HepG2 (cell line): ENCODE data around the gene ARAP1. TPM values are rescaled to one million over a fixed set of nuclear protein-coding genes. Genes with fewer than 3 reads are reported as not detected.

Source experiments
- ATAC-seq: fragments of 200-7000 bp; cut with Tn5 transposase; 3 replicates; pipeline ENCODE4 v1.9.1; 2020; ENCODE audit warnings: mild to moderate bottlenecking, moderate library complexity
- BruUV-seq: library from RNA; stranded (reverse); fragments of 400-500 nt; replicated peaks from 2 replicates; lab custom pipeline; 2021; lab: Mats Ljungman, UMichigan
- CTCF ChIA-PET: fragments of 300-600 bp; formaldehyde crosslinking; extraction: SDS; loops from one replicate; lab custom pipeline; 2021; ENCODE audit warnings: low total read pairs, inconsistent platforms, low intra/inter-chr PET ratio; lab: Yijun Ruan, JAX
- POLR2A ChIA-PET: fragments of 350-600 bp; sonication (Branson Sonifier 250); formaldehyde crosslinking; loops from one replicate; lab custom pipeline; 2020; ENCODE audit warnings: antibody characterized with exemption, inconsistent platforms; lab: Yijun Ruan, JAX
- DNase-seq: peaks from one replicate; pipeline ENCODE4 v3.0.0-alpha.2; 2015; ENCODE audit warnings: low spot score
- FAIRE-seq: peaks from 3 replicates; lab custom pipeline; 2011; peaks lifted over from hg19 to GRCh38; lab: Jason Lieb, UNC
- H2AFZ ChIP-seq: one replicate; pipeline ENCODE4 v1.6.1; 2011; ENCODE audit warnings: low read length, inconsistent platforms
- H3K27ac ChIP-seq: fragments of 300-600 bp; 3 replicates; pipeline ENCODE4 v1.8.0; 2011; ENCODE audit warnings: mixed run types, mild to moderate bottlenecking, mixed read lengths, low read length, inconsistent platforms; ENCODE audit not compliant: insufficient read depth; ENCODE audit errors: extremely low read length
- H3K27me3 ChIP-seq, 2 experiments: fragments of 200-600 bp in 1 of 2; 2 replicates in 1 of 2; 3 replicates in 1 of 2; pipeline versions ENCODE4 v1.6.0 to v1.8.0; 2011; ENCODE audit warnings: low read length in 2 of 2, mild to moderate bottlenecking in 2 of 2, moderate library complexity in 2 of 2, inconsistent platforms in 1 of 2; ENCODE audit not compliant: insufficient read depth in 2 of 2, control insufficient read depth in 1 of 2
- H3K36me3 ChIP-seq, 2 experiments: fragments of 200-600 bp in 1 of 2; replicated peaks in 1 of 2; 2 replicates in 1 of 2; 3 replicates in 1 of 2; pipeline versions ENCODE4 v1.5.1 to v1.8.0; 2011; ENCODE audit warnings: low read length in 2 of 2, inconsistent platforms in 1 of 2; ENCODE audit not compliant: insufficient read depth in 2 of 2, control insufficient read depth in 1 of 2
- H3K4me1 ChIP-seq: 2 replicates; pipeline ENCODE4 v1.5.1; 2012; ENCODE audit warnings: low read length, inconsistent platforms; ENCODE audit not compliant: insufficient read depth
- H3K4me2 ChIP-seq: 2 replicates; pipeline ENCODE4 v1.6.0; 2011; ENCODE audit warnings: low read depth, low read length, inconsistent platforms
- H3K4me3 ChIP-seq, 3 experiments: fragments of 200-600 bp in 1 of 3; sonication (generic), shearing (Covaris generic) in 1 of 3; replicated peaks in 1 of 3; 2 replicates each; pipeline ENCODE4 v1.5.1; 2011 to 2016; ENCODE audit warnings: low read length in 3 of 3, inconsistent platforms in 2 of 3, low read depth in 2 of 3, mild to moderate bottlenecking in 2 of 3, control low read depth in 1 of 3, mixed read lengths in 1 of 3; ENCODE audit not compliant: insufficient read depth in 1 of 3
- H3K79me2 ChIP-seq: one replicate; pipeline ENCODE4 v1.6.1; 2011; ENCODE audit warnings: low read length, inconsistent platforms; ENCODE audit not compliant: insufficient read depth
- H3K9ac ChIP-seq: 2 replicates; pipeline ENCODE4 v1.6.0; 2011; ENCODE audit warnings: mild to moderate bottlenecking, low read depth, low read length, inconsistent platforms; ENCODE audit not compliant: insufficient read depth
- H3K9me3 ChIP-seq: 2 replicates; pipeline ENCODE4 v1.5.1; 2012; ENCODE audit warnings: mild to moderate bottlenecking, low read length
- H4K20me1 ChIP-seq: 2 replicates; pipeline ENCODE4 v1.6.0; 2011; ENCODE audit warnings: inconsistent platforms, mild to moderate bottlenecking, low read length, moderate library complexity; ENCODE audit not compliant: insufficient read depth
- KLF6 ChIP-seq: IDR thresholded peaks from 2 replicates; pipeline ENCODE4 v1.8.0; 2016; ENCODE audit warnings: missing biosample characterization, missing genetic modification reagents
- NFYB ChIP-seq: sonication (generic); formaldehyde crosslinking; IDR thresholded peaks from 2 replicates; pipeline ENCODE4 v1.4.0; 2020; ENCODE audit warnings: missing genetic modification reagents
- NFYC ChIP-seq: IDR thresholded peaks from 2 replicates; pipeline ENCODE4 v1.6.1; 2016; ENCODE audit warnings: missing genetic modification reagents, missing compliant biosample characterization
- RFXANK ChIP-seq: IDR thresholded peaks from 2 replicates; pipeline ENCODE4 v1.6.1; 2016
- RFXAP ChIP-seq: sonication (generic); formaldehyde crosslinking; IDR thresholded peaks from 2 replicates; pipeline ENCODE4 v1.4.0; 2020; ENCODE audit warnings: missing genetic modification reagents, borderline replicate concordance
- TEAD2 ChIP-seq: sonication (generic); formaldehyde crosslinking; IDR thresholded peaks from 2 replicates; pipeline ENCODE4 v1.9.0; 2021; ENCODE audit warnings: missing genetic modification reagents
- ZNF280D ChIP-seq: sonication (generic); formaldehyde crosslinking; IDR thresholded peaks from 2 replicates; pipeline ENCODE4 v1.5.1; 2020; ENCODE audit warnings: mild to moderate bottlenecking, missing genetic modification reagents
- ZNF646 ChIP-seq: sonication (generic); formaldehyde crosslinking; IDR thresholded peaks from 2 replicates; pipeline ENCODE4 v1.9.0; 2021; ENCODE audit warnings: mild to moderate bottlenecking, missing genetic modification reagents
- WGBS: methylation state at CpG from one replicate; pipeline ENCODE4 v1.1.6; 2017; ENCODE audit warnings: low lambda C conversion rate; 5-methylcytosine and 5-hydroxymethylcytosine counted together
- in situ Hi-C: cut with HindIII; loops from 2 replicates; pipeline ENCODE4 v1.10.0; 2017; ENCODE audit warnings: low pct_unique_long_range_greater_than_20kb; ENCODE audit not compliant: extremely low pct_ligation_motif_present
- intact Hi-C: fragments of 100-400 bp; cut with micrococcal nuclease; formaldehyde crosslinking; loops from one replicate; pipeline ENCODE4 v1.10.0; 2022; ENCODE audit not compliant: unreplicated experiment
- polyA plus RNA-seq, 8 experiments: library from polyadenylated mRNA; depleted of rRNA in 3 of 8; stranded (reverse) in 7 of 8; unstranded in 1 of 8; fragments of >200 nt; fragmentation: Illumina TruSeq in 4 of 8; extraction: Trizol in 4 of 8; gene quantifications; 2 replicates each; pipeline versions ENCODE4 v1.2.1 to v1.2.3, GENCODE V29; 2011 to 2016; ENCODE audit warnings: low read depth in 4 of 8, missing spikeins in 1 of 8, mixed read lengths in 1 of 8; ENCODE audit not compliant: insufficient read depth in 1 of 8
- total RNA-seq, 5 experiments: library from RNA; depleted of rRNA; stranded (reverse); fragments of >200 nt; fragmentation: Illumina TruSeq; extraction: Trizol; gene quantifications; 2 replicates each; pipeline ENCODE4 v1.2.3, GENCODE V29; 2016; ENCODE audit warnings: low read depth in 1 of 5
- TF ChIP-seq, protein P1 (sequence below): sonication (generic); formaldehyde crosslinking; IDR thresholded peaks from 2 replicates; pipeline ENCODE4 v1.4.0; 2020; ENCODE audit warnings: missing genetic modification reagents
- TF ChIP-seq, protein P2 (sequence below): sonication (generic); formaldehyde crosslinking; IDR thresholded peaks from 2 replicates; pipeline ENCODE4 v1.5.0; 2020; ENCODE audit warnings: mild to moderate bottlenecking, missing genetic modification reagents, moderate library complexity

The ARAP1 gene
- total and polyA plus RNA-seq, 2 of the 13 experiments (the other 11 are each of a cell fraction or from before 2014, with no cell fraction given): 43.2 to 55.5 TPM

DNA sequence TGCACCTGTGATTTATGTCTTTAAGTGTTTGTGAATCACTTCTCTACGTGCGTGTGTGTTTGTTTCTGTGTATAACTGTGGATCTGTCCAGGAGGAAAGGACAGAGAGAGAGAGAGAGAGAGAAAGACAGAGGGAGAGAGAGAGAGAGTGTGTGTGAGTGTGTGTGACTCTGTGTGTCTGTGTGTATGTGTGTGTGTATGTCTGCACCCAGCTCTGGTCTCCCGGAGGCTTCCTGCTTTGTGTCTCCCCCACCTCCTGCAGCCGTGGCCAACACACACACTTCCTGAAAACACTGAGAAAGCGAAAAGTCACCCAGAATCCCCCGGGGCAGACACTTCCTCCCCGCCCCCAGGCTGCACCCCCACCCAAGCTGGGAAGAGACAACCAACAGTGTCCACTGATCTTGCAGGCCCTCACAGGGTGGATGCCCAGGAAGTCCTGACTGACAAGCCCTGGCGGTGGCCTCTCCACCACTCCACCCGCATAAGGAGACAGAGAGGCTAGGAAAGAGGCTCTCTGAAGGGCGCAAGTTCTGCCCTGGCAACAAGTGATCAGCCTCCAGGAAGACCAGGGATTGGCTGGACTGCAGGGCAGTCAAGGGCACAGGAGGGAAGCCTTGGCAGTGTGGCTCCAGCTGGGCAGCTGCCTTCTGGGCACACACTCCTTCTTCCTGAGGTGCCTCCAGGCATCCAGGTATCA is 30.0 kb downstream of the ARAP1 start:
- WGBS: 96% methylated on average over 8 of the region's 10 CpGs
- H2AFZ ChIP-seq: no peak overlapping the region
- H3K4me3 ChIP-seq: no peak overlapping the region
- TF ChIP-seq, protein P1, sequence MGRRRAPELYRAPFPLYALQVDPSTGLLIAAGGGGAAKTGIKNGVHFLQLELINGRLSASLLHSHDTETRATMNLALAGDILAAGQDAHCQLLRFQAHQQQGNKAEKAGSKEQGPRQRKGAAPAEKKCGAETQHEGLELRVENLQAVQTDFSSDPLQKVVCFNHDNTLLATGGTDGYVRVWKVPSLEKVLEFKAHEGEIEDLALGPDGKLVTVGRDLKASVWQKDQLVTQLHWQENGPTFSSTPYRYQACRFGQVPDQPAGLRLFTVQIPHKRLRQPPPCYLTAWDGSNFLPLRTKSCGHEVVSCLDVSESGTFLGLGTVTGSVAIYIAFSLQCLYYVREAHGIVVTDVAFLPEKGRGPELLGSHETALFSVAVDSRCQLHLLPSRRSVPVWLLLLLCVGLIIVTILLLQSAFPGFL: no peak
- TF ChIP-seq RFXAP (CRISPR knock-in tag) (peak; percentile 99), TEAD2 (CRISPR knock-in tag) (no peak), NFYB (peak; percentile 70), NFYC (CRISPR knock-in tag) (peak; percentile 67), RFXANK (CRISPR knock-in tag) (peak; percentile 99), ZNF280D (CRISPR knock-in tag) (no peak), ZNF646 (CRISPR knock-in tag) (no peak), KLF6 (no peak)
- TF ChIP-seq, protein P2, sequence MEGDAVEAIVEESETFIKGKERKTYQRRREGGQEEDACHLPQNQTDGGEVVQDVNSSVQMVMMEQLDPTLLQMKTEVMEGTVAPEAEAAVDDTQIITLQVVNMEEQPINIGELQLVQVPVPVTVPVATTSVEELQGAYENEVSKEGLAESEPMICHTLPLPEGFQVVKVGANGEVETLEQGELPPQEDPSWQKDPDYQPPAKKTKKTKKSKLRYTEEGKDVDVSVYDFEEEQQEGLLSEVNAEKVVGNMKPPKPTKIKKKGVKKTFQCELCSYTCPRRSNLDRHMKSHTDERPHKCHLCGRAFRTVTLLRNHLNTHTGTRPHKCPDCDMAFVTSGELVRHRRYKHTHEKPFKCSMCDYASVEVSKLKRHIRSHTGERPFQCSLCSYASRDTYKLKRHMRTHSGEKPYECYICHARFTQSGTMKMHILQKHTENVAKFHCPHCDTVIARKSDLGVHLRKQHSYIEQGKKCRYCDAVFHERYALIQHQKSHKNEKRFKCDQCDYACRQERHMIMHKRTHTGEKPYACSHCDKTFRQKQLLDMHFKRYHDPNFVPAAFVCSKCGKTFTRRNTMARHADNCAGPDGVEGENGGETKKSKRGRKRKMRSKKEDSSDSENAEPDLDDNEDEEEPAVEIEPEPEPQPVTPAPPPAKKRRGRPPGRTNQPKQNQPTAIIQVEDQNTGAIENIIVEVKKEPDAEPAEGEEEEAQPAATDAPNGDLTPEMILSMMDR (CRISPR knock-in tag): no peak

More for the DNA sequence above, 30.0 kb downstream of the ARAP1 start:
- Histone ChIP-seq H3K79me2 (peaks cover 45% of the 10 kb centered on the region), H3K27me3 (no peaks in the 10 kb centered on the region), H3K36me3 (peaks cover 45 to 86% of the 10 kb centered on the region in 2 experiments; a peak in 4 of 5 replicates), H3K4me1 (no peaks in the 10 kb centered on the region), H3K9me3 (no peaks in the 10 kb centered on the region), H4K20me1 (peaks cover 18% of the 10 kb centered on the region; the same call in 1 of the 2 replicates), H3K4me2 (no peak overlapping the region), H3K27ac (no peak overlapping the region), H3K9ac (no peak overlapping the region)
- in situ Hi-C loops: no loop called here
- ATAC-seq: peak; percentile 38
- ChIA-PET POLR2A (no interaction called here), CTCF (no interaction called here)
- FAIRE-seq: no peak
- intact Hi-C loops: no loop called here
- no peak for DNase-seq
- BruUV-seq: no TSS peak
